ENCODE measurements around the gene GUCY1A1.
A peak's percentile ranks its signal among the peaks of the same experiment; 100 is the strongest.

The GUCY1A1 gene

DNA sequence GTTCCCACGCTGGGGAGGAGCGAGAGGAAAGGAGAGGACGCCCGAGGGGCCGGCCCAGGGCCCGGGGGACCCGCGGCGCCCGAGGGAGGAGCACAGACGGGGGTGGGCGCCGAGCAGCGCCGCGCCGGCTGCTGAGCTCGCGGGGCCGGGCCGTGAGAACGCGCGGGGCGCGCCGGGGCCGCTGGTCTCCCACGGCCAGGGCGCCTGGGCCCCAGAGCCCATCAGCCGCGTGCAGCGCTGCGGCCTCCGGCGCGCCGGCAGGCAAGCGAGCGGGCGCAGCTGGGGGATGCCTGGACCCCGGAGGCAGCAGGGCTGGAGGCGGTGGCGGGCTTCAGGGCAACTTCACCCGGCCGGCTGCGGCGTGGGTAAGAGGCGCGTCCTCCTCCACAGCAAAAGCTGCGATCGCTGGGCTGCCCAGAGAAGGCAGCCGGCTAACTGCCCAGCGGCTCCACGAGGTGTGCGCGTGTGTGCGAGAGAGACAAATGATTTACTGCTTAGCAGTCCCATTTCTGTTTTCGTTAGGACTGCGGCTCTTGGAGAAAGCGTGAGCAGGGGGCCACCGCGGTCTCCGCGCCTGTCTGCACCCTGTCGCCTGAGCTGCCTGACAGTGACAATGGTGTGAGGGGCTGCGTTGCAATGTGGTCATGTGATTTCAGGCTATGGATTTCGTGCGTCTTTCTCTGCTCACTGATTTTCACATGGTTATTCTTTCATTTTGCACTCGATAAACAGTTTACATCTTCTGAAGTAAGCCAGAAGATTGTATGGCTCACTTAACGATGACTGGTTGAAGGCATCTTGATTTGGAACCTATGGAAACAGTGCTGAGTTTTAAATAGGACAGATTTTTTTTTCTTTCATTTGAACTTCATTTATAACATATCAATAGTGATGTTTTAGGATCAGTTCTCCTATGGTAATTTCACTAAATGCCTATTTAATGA is 1.2 kb downstream of the GUCY1A1 start (continued):
- TF ChIP-seq, protein P1, sequence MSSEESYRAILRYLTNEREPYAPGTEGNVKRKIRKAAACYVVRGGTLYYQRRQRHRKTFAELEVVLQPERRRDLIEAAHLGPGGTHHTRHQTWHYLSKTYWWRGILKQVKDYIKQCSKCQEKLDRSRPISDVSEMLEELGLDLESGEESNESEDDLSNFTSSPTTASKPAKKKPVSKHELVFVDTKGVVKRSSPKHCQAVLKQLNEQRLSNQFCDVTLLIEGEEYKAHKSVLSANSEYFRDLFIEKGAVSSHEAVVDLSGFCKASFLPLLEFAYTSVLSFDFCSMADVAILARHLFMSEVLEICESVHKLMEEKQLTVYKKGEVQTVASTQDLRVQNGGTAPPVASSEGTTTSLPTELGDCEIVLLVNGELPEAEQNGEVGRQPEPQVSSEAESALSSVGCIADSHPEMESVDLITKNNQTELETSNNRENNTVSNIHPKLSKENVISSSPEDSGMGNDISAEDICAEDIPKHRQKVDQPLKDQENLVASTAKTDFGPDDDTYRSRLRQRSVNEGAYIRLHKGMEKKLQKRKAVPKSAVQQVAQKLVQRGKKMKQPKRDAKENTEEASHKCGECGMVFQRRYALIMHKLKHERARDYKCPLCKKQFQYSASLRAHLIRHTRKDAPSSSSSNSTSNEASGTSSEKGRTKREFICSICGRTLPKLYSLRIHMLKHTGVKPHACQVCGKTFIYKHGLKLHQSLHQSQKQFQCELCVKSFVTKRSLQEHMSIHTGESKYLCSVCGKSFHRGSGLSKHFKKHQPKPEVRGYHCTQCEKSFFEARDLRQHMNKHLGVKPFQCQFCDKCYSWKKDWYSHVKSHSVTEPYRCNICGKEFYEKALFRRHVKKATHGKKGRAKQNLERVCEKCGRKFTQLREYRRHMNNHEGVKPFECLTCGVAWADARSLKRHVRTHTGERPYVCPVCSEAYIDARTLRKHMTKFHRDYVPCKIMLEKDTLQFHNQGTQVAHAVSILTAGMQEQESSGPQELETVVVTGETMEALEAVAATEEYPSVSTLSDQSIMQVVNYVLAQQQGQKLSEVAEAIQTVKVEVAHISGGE (tag by site-specific recombination; conservative IDR thresholded peaks at IDR 0.05; ENCODE audit: low read depth) = no peak
- TF ChIP-seq ZNF302 (tag by site-specific recombination; IDR thresholded peaks at IDR 0.05; ENCODE audit: low read depth) (no peak), ZSCAN30 (tag by site-specific recombination; IDR thresholded peaks at IDR 0.05) (peak; percentile 40; the same call in 1 of the 2 replicates), ZNF514 (tag by site-specific recombination; IDR thresholded peaks at IDR 0.05) (no peak), ZNF548 (tag by site-specific recombination; IDR thresholded peaks at IDR 0.05) (no peak), ZNF626 (tag by site-specific recombination; IDR thresholded peaks at IDR 0.05) (no peak), ZNF335 (tag by site-specific recombination; conservative IDR thresholded peaks at IDR 0.05) (peak; percentile 79), ZNF157 (tag by site-specific recombination; IDR thresholded peaks at IDR 0.05) (no peak), OVOL3 (tag by site-specific recombination; IDR thresholded peaks at IDR 0.05) (no peak), ZEB2 (tag by site-specific recombination; IDR thresholded peaks at IDR 0.05) (peak; percentile 34; the same call in 1 of the 2 replicates), ZNF202 (tag by site-specific recombination; IDR thresholded peaks at IDR 0.05; ENCODE audit: borderline replicate concordance) (no peak), ZNF623 (tag by site-specific recombination; IDR thresholded peaks at IDR 0.05) (no peak), KLF1 (tag by site-specific recombination; IDR thresholded peaks at IDR 0.05) (no peak), ZNF530 (tag by site-specific recombination; IDR thresholded peaks at IDR 0.05; ENCODE audit: low read depth) (no peak), ZNF610 (tag by site-specific recombination; IDR thresholded peaks at IDR 0.05; ENCODE audit: borderline replicate concordance) (0 out of 2 replicates have a peak, but pooled peaks have one; percentile 40), ZNF366 (tag by site-specific recombination; conservative IDR thresholded peaks at IDR 0.05) (peak; percentile 52)
- TF ChIP-seq, protein P2, sequence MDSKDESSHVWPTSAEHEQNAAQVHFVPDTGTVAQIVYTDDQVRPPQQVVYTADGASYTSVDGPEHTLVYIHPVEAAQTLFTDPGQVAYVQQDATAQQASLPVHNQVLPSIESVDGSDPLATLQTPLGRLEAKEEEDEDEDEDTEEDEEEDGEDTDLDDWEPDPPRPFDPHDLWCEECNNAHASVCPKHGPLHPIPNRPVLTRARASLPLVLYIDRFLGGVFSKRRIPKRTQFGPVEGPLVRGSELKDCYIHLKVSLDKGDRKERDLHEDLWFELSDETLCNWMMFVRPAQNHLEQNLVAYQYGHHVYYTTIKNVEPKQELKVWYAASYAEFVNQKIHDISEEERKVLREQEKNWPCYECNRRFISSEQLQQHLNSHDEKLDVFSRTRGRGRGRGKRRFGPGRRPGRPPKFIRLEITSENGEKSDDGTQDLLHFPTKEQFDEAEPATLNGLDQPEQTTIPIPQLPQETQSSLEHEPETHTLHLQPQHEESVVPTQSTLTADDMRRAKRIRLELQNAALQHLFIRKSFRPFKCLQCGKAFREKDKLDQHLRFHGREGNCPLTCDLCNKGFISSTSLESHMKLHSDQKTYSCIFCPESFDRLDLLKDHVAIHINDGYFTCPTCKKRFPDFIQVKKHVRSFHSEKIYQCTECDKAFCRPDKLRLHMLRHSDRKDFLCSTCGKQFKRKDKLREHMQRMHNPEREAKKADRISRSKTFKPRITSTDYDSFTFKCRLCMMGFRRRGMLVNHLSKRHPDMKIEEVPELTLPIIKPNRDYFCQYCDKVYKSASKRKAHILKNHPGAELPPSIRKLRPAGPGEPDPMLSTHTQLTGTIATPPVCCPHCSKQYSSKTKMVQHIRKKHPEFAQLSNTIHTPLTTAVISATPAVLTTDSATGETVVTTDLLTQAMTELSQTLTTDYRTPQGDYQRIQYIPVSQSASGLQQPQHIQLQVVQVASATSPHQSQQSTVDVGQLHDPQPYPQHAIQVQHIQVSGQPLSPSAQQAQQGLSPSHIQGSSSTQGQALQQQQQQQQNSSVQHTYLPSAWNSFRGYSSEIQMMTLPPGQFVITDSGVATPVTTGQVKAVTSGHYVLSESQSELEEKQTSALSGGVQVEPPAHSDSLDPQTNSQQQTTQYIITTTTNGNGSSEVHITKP (tag by site-specific recombination; IDR thresholded peaks at IDR 0.05) = peak; percentile 19; the same call in 1 of the 2 replicates
- TF ChIP-seq, protein P3, sequence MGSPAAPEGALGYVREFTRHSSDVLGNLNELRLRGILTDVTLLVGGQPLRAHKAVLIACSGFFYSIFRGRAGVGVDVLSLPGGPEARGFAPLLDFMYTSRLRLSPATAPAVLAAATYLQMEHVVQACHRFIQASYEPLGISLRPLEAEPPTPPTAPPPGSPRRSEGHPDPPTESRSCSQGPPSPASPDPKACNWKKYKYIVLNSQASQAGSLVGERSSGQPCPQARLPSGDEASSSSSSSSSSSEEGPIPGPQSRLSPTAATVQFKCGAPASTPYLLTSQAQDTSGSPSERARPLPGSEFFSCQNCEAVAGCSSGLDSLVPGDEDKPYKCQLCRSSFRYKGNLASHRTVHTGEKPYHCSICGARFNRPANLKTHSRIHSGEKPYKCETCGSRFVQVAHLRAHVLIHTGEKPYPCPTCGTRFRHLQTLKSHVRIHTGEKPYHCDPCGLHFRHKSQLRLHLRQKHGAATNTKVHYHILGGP (tag by site-specific recombination; IDR thresholded peaks at IDR 0.05) = no peak
- TF ChIP-seq, protein P4, sequence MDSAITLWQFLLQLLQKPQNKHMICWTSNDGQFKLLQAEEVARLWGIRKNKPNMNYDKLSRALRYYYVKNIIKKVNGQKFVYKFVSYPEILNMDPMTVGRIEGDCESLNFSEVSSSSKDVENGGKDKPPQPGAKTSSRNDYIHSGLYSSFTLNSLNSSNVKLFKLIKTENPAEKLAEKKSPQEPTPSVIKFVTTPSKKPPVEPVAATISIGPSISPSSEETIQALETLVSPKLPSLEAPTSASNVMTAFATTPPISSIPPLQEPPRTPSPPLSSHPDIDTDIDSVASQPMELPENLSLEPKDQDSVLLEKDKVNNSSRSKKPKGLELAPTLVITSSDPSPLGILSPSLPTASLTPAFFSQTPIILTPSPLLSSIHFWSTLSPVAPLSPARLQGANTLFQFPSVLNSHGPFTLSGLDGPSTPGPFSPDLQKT (IDR thresholded peaks at IDR 0.05; ENCODE audit: borderline replicate concordance, low read depth, low read length) = no peak
- TF ChIP-seq, protein P5, sequence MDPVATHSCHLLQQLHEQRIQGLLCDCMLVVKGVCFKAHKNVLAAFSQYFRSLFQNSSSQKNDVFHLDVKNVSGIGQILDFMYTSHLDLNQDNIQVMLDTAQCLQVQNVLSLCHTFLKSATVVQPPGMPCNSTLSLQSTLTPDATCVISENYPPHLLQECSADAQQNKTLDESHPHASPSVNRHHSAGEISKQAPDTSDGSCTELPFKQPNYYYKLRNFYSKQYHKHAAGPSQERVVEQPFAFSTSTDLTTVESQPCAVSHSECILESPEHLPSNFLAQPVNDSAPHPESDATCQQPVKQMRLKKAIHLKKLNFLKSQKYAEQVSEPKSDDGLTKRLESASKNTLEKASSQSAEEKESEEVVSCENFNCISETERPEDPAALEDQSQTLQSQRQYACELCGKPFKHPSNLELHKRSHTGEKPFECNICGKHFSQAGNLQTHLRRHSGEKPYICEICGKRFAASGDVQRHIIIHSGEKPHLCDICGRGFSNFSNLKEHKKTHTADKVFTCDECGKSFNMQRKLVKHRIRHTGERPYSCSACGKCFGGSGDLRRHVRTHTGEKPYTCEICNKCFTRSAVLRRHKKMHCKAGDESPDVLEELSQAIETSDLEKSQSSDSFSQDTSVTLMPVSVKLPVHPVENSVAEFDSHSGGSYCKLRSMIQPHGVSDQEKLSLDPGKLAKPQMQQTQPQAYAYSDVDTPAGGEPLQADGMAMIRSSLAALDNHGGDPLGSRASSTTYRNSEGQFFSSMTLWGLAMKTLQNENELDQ (tag by site-specific recombination; IDR thresholded peaks at IDR 0.05; ENCODE audit: low read depth) = no peak
- TF ChIP-seq, protein P6, sequence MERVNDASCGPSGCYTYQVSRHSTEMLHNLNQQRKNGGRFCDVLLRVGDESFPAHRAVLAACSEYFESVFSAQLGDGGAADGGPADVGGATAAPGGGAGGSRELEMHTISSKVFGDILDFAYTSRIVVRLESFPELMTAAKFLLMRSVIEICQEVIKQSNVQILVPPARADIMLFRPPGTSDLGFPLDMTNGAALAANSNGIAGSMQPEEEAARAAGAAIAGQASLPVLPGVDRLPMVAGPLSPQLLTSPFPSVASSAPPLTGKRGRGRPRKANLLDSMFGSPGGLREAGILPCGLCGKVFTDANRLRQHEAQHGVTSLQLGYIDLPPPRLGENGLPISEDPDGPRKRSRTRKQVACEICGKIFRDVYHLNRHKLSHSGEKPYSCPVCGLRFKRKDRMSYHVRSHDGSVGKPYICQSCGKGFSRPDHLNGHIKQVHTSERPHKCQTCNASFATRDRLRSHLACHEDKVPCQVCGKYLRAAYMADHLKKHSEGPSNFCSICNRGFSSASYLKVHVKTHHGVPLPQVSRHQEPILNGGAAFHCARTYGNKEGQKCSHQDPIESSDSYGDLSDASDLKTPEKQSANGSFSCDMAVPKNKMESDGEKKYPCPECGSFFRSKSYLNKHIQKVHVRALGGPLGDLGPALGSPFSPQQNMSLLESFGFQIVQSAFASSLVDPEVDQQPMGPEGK (tag by site-specific recombination; IDR thresholded peaks at IDR 0.05) = peak; percentile 59
- TF ChIP-seq, protein P7, sequence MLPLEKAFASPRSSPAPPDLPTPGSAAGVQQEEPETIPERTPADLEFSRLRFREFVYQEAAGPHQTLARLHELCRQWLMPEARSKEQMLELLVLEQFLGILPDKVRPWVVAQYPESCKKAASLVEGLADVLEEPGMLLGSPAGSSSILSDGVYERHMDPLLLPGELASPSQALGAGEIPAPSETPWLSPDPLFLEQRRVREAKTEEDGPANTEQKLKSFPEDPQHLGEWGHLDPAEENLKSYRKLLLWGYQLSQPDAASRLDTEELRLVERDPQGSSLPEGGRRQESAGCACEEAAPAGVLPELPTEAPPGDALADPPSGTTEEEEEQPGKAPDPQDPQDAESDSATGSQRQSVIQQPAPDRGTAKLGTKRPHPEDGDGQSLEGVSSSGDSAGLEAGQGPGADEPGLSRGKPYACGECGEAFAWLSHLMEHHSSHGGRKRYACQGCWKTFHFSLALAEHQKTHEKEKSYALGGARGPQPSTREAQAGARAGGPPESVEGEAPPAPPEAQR (tag by site-specific recombination; IDR thresholded peaks at IDR 0.05) = no peak

All from HEK293 (cell line).